ENCODE measurements around the gene OR56B1.
"Not testable (repeated sequence)": the region's sequence is repeated elsewhere in the genome, so short reads cannot be mapped to it uniquely, and the experiment has no call there.

Gene OR56B1

GRCh38 chr11:5713695-5714094 lies 22.6 kb upstream of the OR56B1 start:
- Histone ChIP-seq H3K4me3 (ENCODE audit: low read depth in 1 of 2, low read length in 2 of 2) (no peak overlapping the region), H3K36me3 (ENCODE audit: insufficient read depth, low read length) (peaks cover 9% of the 10 kb centered on the region; the same call in 1 of the 2 replicates), H2AFZ (ENCODE audit: low read depth, low read length) (no peak overlapping the region), H3K9me3 (ENCODE audit: insufficient read depth, low read length, severe bottlenecking) (no peaks in the 10 kb centered on the region), H3K4me2 (ENCODE audit: insufficient read depth, low read length) (no peak overlapping the region), H3K9ac (ENCODE audit: low read depth, low read length) (no peak overlapping the region), H4K20me1 (ENCODE audit: insufficient read depth, low read length) (no peaks in the 10 kb centered on the region), H3K27ac (ENCODE audit: low read length) (no peak overlapping the region), H3K4me1 (ENCODE audit: insufficient read depth, low read length) (no peaks in the 10 kb centered on the region), H3K79me2 (ENCODE audit: insufficient read depth, low read length) (no peaks in the 10 kb centered on the region), H3K27me3 (ENCODE audit: insufficient read depth, low read length, poor library complexity) (no peaks in the 10 kb centered on the region)
- peak; percentile 42; the same call in 1 of the 3 replicates for ATAC-seq (ENCODE audit: insufficient read depth, low read depth)
- TF ChIP-seq EZH2 (IDR thresholded peaks at IDR 0.05; ENCODE audit: borderline replicate concordance, low read depth, low read length, severe bottlenecking) (no peak), CTCF (IDR thresholded peaks at IDR 0.05; ENCODE audit: borderline replicate concordance, extremely low read depth, low read length, poor library complexity, severe bottlenecking) (no peak)
- DNase-seq: no peak

- H4K20me1 ChIP-seq (ENCODE audit: insufficient read depth, low read length); H3K4me3 ChIP-seq (ENCODE audit: low read depth in 1 of 2, low read length in 2 of 2); H3K9ac ChIP-seq (ENCODE audit: low read depth, low read length); ATAC-seq (ENCODE audit: insufficient read depth, low read depth); H3K36me3 ChIP-seq (ENCODE audit: insufficient read depth, low read length); H3K4me1 ChIP-seq (ENCODE audit: insufficient read depth, low read length); H3K9me3 ChIP-seq (ENCODE audit: insufficient read depth, low read length, severe bottlenecking); DNase-seq; H3K27ac ChIP-seq (ENCODE audit: low read length); H3K27me3 ChIP-seq (ENCODE audit: insufficient read depth, low read length, poor library complexity); H2AFZ ChIP-seq (ENCODE audit: low read depth, low read length); H3K4me2 ChIP-seq (ENCODE audit: insufficient read depth, low read length); H3K79me2 ChIP-seq (ENCODE audit: insufficient read depth, low read length): not testable (repeated sequence)
These were observed 19.7 kb upstream of the OR56B1 start for GRCh38 chr11:5716518-5716917.

GRCh38 chr11:5719703-5720495 lies 16.3 kb upstream of the OR56B1 start:
- H4K20me1 ChIP-seq (ENCODE audit: insufficient read depth, low read length): no peaks in the 10 kb centered on the region
- no peaks in the 10 kb centered on the region for H3K36me3 ChIP-seq (ENCODE audit: insufficient read depth, low read length)
- H2AFZ ChIP-seq (ENCODE audit: low read depth, low read length): no peak overlapping the region
- no peaks in the 10 kb centered on the region for H3K4me1 ChIP-seq (ENCODE audit: insufficient read depth, low read length)
- TF ChIP-seq CTCF (IDR thresholded peaks at IDR 0.05; ENCODE audit: borderline replicate concordance, extremely low read depth, low read length, poor library complexity, severe bottlenecking): no peak
- TF ChIP-seq EZH2 (IDR thresholded peaks at IDR 0.05; ENCODE audit: borderline replicate concordance, low read depth, low read length, severe bottlenecking): no peak
- H3K9me3 ChIP-seq (ENCODE audit: insufficient read depth, low read length, severe bottlenecking): no peaks in the 10 kb centered on the region
- peak; percentile 10 for DNase-seq
- no peaks in the 10 kb centered on the region for H3K79me2 ChIP-seq (ENCODE audit: insufficient read depth, low read length)
- no peak overlapping the region; the same call in 1 of the 2 replicates for H3K4me2 ChIP-seq (ENCODE audit: insufficient read depth, low read length)
- H3K27ac ChIP-seq (ENCODE audit: low read length): no peak overlapping the region
- H3K4me3 ChIP-seq (ENCODE audit: low read depth in 1 of 2, low read length in 2 of 2): no peak overlapping the region
- H3K9ac ChIP-seq (ENCODE audit: low read depth, low read length): no peak overlapping the region
- H3K27me3 ChIP-seq (ENCODE audit: insufficient read depth, low read length, poor library complexity): no peaks in the 10 kb centered on the region
- ATAC-seq (ENCODE audit: insufficient read depth, low read depth): peak; percentile 68

GRCh38 chr11:5722622-5723021 lies 13.6 kb upstream of the OR56B1 start:
- H3K27ac ChIP-seq (ENCODE audit: low read length): no peak overlapping the region
- no peaks in the 10 kb centered on the region for H3K79me2 ChIP-seq (ENCODE audit: insufficient read depth, low read length)
- DNase-seq: no peak
- H4K20me1 ChIP-seq (ENCODE audit: insufficient read depth, low read length): no peaks in the 10 kb centered on the region
- H3K9ac ChIP-seq (ENCODE audit: low read depth, low read length): no peak overlapping the region
- ATAC-seq (ENCODE audit: insufficient read depth, low read depth): no peak
- no peaks in the 10 kb centered on the region for H3K4me1 ChIP-seq (ENCODE audit: insufficient read depth, low read length)
- no peaks in the 10 kb centered on the region for H3K27me3 ChIP-seq (ENCODE audit: insufficient read depth, low read length, poor library complexity)
- TF ChIP-seq CTCF (IDR thresholded peaks at IDR 0.05; ENCODE audit: borderline replicate concordance, extremely low read depth, low read length, poor library complexity, severe bottlenecking) (no peak), EZH2 (IDR thresholded peaks at IDR 0.05; ENCODE audit: borderline replicate concordance, low read depth, low read length, severe bottlenecking) (no peak)
- H3K36me3 ChIP-seq (ENCODE audit: insufficient read depth, low read length): no peaks in the 10 kb centered on the region
- H3K4me3 ChIP-seq (ENCODE audit: low read depth in 1 of 2, low read length in 2 of 2): no peak overlapping the region
- no peaks in the 10 kb centered on the region for H3K9me3 ChIP-seq (ENCODE audit: insufficient read depth, low read length, severe bottlenecking)
- no peak overlapping the region for H3K4me2 ChIP-seq (ENCODE audit: insufficient read depth, low read length)
- H2AFZ ChIP-seq (ENCODE audit: low read depth, low read length): no peak overlapping the region
